ENCODE data around the gene ARHGEF10L.

Gene ARHGEF10L

DNA sequence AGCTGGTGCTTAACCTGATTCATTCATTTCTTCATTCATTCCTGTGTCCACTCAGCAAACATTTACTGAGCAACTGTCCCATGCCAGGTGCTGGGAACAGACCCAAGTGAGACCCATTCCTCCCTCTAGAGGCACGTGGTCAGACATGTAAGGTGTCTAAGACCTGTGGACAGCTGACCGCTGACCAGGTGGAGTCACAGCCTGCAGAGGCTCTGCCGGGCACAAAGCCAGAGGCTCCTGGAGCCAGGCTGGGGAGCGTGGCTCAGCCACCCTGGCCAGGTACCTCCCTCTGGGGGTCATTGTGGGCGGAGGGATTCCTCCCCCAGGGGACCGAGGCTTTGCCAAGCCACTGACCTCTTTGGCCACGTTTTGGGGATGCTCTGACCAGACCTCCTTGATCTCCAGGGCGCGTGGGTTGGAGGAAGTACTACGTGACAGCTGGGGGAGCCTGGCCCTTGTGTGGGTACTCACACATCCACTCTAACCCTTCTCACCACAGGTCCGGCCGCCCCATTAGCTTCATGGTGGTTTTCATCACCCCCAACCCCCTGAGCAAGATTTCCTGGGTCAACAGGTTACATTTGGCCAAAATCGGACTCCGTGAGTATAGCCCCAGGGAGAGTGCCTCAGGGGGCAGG, 100.3 kb downstream of the ARHGEF10L start:
- no peak for DNase-seq

DNA sequence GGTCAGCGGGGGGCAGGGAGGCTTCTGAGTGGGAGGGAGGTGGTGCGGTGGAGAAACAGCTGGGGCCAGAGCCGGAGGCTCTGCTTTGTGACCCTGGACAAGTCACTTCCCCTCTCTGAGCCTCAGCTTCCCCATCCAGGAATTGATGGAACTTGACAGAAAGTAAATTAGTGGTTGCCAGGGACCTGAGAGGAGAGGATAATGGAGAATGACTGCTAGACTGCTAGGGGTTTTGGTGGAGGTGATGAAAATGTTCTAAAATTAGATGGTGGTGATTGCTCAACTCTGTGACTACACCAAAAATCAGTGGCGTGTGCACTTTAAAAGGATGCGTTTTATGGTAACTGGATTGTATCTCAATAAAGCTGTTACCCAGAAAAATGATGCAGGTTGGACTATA, 100.9 kb downstream of the ARHGEF10L start:
- no peak for DNase-seq

DNA sequence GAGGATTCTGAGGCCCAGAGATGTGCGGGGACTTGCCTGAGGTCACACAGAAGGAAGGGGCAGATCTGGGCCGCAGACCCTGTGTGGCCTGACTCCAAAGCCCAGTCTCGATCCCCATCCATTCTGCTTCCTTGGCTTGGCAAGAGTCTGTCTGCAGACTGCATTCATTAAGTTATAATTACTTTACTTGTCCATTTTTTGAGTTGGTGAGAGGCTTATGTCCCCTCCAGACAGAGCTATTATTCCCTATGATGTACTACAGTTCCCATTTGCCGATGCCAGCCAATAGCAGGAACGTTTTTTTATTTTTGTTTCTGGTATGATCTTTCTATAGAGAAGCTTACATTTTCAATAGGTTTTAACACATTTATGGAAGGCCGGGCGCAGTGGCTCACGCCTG, 101.5 kb downstream of the ARHGEF10L start:
- DNase-seq, result no peak

DNA sequence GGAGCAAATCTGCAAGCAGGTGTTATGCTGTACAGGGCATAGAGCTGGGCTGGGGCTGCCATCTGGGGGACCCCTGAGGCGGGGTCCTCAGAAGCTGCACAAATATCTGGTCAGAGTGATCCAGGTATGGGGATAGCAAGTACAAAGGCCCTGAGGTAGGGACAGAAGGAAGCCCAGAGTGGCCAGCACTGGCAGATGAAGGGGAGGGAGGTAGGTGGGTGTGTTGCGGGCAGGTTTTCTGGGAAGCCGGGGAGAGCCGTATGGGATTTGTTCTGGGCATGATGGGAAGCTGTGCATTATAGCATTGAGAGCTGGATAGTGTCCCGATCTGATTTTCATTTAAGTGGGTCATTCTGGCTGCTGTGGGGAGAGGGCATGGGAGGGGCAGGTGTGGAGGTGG, 102.7 kb downstream of the ARHGEF10L start:
- no peak for DNase-seq

DNA sequence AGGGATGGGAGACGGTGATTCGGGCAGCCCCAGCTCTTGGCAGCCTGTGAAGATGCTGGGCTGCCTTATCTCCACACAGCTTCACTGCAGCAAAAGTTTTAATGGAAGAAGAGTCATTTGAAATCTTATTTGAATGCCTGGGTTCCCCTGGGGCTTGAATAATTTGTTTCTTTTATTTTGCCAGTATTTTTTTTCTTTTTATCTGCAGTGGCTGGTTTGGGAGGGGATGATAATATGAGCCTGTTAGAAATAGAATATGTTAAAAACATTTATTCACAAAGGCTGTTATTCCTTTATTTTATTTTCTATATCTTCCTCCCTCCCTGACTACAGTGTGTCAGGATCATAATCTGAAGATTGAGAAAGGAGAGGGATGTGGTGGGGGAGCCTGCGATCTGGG, 103.4 kb downstream of the ARHGEF10L start:
- DNase-seq, result no peak

DNA sequence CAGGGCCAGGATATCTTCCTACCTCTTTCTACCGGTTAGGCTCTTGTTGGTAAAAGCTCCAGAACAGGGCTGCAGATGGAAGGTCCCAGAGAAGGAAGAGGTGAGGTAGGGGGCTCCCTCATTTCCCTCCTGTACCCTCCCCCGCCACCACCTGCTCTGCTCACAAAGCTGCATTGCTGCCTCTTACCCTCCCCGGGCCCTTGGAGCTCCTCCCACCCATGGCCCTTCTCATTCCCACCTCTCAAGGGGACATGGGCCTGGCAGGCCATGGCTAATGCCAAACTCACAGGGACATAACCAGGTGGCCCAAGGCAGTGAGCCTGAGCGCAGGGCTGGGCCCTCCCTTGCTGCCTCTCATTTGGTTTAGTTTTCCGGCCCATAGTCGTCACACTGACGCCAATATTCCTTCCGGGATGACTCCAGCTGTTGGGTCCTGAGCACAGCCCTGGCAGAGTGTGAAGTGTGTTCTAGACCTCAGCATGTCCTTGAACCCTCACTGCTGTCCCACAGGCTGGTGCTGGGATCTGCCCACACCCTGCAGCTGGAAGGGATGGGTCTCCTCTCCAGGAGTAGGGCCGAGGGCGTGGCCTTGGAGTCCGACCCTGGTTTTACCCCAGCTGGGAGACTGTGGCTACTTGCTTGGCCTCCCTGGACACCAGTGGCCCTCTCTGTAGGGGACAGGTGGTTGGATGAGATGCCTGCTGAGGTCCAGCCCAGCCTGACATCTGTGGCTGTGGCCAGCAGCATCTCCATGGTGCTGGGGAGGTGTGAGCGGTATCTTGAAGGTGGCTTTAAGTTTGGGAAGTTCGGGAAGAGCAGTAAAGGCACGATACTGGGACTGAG, 104.6 kb downstream of the ARHGEF10L start:
- no peak for DNase-seq

DNA sequence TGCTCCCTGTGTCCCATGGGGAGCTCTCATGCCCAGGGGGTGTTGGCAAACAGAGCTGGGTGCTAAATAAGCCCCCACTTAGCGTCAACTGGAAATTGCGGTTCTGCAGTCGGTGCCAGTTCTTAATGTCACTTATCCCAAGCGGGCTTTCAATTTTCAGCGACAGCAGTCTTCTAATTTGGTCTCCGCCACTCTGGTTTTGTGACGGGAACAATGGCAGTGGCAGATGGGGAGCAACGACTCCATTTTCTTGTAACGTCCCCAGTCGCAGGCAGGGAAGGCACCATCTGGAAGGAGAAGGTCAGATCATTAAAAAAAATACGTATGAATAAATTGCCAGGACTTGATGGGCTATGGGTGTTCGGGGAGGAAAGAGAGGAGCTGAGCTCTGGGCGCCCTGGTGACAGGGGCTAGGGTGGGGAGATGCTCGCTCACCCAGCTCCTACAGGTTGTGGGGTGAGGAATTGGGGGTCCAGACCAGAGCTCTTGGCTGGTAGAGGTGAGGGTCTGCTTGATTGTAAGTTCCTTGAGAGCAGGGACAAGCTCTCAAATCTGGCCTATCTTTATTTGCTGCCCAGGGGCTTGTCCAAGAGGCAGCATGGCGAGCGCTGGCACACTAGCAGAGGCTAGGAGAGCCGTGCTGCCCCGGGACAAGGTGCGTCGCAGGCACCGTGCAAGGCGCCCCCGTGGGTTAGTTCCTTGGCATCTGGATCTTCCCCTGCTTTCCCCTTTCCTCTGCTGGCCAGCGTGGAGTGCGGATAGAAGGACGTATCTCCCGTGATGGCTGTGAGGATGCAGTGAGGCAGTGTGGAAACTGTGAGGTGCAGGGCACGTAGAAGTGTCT, 105.8 kb downstream of the ARHGEF10L start:
- DNase-seq, result no peak

DNA sequence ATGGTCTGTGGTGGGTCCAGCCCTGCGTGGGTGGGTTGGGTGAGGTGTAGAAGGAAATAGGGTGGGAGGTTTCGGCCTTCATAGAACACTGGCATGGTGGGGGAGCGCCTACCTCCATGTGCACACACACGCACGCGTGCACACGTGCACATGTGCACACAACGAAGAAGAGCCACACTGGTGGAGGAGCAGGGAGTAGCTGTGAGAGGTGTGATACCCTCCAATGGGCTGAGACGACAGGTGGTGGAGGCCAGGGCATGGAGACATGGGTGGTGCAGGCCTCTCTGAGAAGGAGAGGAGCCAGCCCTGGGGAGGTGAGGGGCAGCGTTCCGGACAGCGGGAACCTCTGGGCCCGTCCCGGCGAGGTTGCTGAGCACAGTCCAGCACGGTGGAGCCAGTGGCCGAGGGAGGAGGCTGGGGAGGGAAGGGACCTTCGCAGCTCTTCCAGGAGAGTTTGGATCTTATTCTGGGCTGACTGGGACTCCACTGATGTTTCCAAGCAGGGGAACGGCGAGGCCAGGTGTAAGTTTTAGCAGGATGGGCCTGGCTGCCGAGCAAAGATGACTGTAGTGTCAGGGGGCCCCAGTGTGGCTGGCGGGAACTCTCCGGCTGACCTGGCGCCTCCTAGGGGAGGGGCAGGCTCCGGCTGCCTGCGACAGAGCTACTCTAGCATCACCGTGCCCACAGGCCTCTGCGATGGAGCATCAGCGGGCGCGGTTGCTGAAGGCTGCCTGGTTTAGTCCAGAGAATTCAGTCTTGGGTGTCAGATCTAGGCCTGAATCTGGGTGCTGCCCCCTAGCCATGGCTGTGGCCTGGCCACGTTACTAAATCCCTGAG, 107.2 kb downstream of the ARHGEF10L start:
- DNase-seq, result no peak

DNA sequence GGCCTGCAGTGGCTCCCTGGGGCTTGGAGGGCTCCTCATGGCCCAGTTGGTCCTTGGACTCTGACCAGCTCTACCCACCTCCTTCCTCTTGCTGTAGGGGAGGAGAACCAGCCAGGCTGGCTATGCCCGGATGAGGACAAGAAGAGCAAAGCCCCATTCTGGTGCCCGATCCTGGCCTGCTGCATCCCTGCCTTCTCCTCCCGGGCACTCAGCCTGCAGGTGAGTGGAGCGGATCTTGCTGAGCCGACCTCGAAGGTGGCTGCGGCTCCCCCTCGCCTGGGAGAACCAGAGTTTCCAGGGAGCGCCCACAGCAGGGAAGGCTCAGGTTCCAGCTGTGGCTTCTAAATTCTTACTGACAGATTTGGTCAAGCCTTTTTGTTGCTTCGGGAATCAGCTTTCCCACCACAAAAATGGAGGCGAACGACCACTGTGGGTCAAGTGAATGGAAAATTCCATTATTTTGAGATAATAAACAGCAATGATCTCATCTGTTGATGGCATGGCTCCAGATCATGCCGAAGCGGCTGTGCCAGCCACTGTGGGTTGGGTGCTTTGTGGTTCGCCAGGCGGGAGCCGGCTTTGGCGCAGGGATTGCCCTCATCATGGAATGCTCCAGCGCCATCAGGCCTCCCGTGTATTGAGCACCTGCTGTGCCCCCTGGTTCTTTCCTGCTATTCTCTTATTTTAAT, 109.1 kb downstream of the ARHGEF10L start:
- DNase-seq, result no peak

DNA sequence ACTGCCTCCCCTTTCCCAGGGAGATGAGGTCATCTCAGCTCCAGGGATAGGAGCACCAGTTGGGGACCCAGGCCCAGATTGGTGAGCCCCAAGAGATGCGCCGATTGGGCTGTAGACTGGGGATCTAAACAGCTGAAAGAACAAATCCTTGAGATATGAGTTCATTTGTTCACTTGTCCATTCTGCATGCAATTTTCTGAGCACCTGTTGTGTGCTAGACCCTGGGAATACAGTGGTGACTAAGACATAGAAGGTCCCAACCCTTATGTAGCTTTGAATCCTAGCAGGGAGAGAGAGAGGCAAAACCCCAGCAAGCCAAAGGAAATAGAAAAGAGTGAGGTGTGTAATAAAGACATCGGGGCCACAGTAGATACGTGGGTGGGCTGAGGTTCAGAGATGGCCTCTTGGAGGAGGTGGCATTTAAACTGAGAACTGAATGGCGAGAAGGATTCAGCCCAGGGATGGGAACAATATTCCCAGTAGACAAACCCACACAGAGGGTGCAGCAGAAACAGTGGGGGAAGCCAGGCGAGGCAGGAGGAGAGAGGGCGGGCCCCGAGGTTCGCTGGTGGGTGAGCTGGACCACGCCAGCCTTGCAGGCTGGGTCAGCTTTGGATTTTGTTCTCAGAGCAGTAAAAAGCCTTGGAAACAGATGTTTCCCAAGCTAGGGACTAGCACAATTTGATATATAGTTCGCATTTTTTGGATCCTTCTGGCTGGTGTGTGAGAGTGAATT, 110.0 kb downstream of the ARHGEF10L start:
- no peak for DNase-seq

DNA sequence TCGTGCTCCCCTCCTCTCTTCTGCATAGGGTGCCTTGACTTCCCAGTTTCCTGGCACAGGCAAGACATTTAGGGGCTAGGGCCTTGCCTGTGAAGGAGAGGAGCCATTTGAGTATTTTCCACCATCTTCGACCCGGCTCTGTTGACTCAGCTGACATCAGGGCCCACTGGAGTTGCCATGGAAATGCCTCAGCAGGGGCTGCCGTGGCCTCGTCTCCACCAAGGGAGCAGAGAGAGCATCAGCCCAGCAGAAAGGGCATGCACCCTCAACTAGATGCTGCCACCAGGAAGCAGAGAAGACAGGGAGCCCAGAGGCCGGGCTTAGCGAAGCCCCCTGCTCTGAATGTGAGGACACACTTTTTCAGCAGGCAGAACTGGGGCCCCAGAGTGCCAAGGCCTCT, 113.8 kb downstream of the ARHGEF10L start:
- no peak for DNase-seq

DNA sequence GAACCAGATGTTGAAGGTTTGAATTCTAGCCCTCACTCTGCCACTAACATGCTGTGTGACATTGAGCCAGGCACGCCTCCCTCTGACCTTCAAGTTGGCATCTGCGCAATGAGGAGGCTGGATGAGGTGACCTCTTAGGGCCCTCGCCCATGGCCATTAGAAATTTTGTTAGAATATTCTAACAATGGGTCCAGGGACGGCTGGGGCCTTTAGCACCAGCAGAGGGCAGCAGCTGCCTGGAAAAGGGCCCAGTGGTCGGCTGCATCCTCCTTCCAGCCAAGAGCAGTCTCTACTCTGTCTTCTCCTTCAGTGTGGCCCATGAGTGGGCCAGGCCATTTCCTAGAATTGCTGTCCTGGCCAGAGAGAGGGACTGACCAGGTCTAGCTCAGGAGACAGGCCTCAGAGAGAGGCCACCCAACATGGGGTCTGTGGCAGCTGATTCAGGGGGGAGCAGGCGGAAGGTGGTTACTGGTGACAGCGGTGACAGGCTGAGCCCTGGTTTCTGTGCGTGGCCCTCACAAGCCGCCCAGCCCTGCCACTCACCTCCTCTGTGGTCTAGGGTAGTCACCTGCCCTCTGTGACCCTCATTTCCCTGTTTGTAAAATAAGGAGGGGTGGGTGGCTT, 114.3 kb downstream of the ARHGEF10L start:
- peak; percentile 65 for DNase-seq

DNA sequence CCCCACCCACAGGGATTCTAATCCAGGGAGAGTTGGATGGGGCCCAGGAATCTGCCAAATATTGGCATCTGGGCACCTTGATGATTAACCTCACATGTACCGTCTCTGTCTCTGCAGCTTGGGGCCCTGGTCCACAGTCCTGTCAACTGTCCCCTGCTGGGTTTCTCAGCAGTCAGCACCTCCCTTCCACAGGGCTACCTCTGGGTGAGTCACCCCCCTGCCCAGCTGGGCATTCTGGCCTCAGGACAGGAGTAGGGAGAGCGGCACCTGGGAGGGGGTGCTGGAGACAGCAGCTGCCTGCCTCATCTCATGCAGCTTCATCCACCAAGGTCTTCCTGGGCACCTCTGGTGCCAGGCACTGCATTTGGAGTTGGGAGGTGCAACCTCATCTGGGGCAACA, 115.0 kb downstream of the ARHGEF10L start:
- no peak for DNase-seq

DNA sequence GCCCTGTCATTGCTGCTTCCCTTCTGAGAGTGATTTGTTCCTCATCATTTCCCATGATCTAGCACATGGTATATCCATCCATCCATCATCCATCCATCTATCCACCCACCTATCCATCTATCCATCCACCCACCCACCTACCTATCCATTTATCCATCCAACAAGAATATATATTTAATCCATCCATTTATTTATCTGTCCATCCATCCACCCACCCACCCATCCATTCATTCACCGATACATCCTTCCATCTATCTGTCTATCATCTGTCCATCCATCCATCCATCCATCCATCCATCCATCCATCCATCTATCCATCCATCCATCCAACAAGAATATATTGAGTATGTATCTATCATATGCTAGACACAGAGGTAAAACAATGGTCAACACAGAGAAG, 115.7 kb downstream of the ARHGEF10L start:
- DNase-seq, result no peak

DNA sequence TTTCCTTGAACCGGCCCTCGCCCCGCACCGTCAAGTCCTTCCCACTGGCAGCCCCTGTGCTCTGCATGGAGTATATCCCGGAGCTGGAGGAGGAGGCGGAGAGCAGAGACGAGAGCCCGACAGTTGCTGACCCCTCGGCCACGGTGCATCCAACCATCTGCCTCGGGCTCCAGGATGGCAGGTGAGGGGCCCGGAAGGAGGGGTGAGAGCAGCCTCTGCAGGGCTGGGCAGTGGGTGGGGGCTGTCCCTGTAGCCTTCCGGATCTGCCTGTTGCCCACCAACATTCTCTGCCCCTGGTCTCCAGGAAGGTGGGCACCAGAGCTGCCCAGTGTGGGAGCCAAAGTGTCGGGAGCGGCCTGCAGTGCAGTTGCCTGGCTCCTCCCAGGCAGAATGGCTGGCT, 116.4 kb downstream of the ARHGEF10L start:
- no peak for DNase-seq

DNA sequence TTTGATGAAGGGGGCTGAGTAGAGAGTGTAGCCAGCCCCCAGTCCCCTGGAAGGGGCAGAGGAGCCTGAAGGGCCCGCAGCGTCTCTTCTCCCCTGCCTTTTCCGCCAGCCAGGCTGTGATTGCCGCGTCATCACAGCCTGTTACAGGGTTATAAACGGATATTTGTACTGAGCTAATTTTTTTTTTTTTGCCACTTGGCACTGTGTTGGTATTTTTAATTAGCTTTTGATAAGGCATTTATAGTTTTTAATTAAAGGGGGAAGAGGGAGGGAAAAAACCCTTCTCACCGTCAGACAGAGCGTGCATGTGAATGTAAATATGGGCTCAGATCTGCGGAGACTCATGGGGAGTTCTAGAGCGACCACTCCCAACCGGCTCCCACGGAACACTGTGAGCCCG, 117.9 kb downstream of the ARHGEF10L start:
- no peak for DNase-seq

DNA sequence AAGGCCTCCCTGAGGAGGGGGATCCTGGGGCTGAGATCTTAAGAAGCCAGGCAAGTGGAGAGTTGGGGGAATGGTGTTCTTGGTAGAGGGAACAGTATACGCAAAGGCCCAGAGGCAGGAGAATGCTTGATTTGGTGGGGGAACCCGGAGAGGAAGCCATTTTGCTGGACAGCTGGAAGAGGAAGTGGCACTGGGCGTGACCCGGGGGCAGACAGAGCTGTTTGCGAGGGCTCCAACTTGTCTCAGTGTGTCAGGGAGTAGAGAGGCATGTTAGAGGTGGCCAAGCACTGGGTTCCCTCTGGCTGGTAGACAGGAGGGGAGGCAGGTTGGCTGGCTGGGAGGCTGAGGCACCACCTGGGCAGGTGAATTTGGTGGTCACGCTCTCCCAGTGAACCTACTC, 119.3 kb downstream of the ARHGEF10L start:
- no peak for DNase-seq

DNA sequence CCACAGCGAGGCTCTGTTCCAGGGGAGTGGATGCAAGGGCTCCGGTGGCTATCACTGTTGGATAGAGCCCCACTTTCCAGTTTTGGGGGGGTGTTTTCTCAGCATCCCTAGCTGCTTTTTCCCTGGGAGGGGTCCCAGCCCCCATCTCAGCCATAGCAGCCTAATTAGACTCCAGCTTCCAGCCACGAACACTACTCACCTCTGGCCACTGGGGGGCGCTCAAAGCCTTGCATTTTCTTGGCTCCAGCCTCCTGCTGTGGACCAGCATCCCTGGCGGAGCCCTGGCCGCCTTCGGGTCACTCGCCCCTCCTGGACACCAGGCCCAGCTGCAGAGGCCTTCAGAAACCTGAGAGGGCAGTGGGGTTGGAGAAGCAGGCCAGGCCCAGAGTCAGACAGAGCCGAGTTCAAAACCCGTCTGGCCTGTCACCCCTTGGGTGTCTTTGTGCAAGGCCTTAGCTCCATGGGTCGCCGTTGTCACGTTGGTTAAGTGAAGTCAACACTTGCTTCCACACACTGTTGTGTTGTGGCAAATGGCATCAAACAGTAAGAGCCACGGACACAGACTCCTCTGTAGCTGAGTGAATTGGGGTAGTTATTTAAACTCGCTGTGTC, 122.2 kb downstream of the ARHGEF10L start:
- DNase-seq, result peak; percentile 82

DNA sequence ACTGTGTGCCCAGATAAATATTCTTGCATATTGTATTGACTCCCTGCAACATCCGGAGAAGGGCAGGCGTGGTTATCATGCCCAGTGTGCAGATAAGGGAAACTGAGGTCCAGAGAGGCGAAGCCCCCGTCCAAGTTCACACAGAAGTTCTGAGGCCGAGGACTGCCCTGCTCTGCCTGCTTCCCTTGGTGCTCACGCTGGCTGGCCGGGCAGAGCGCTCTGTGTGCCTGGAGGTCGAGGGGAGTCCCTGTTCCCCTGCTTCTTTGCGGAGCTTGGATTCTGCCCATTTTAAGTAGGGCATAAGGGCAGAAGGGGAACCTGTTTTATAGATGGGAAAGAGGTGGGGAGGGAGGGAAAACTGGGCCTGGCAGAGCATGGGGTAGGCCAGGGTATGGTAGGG, 122.8 kb downstream of the ARHGEF10L start:
- DNase-seq, result no peak

DNA sequence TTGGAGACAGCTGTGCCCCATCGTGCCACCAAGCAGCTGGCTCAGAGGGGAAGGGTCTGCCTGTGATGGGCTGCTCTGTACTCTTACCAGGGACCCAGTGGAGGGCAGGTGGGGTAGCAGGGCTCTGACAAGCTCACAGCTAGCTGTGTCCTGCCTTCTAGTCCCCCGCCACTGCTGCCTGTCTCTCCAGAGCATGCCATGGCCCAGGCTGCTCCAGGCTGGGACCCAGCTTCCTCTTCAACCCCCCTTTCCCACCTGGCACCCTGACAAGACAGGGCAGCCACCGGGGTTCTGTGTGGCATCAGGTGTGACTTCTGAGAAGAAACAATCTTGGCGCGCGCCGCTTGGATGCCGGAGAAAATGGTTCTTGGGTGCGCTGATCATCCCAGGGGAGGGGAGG, 123.3 kb downstream of the ARHGEF10L start:
- DNase-seq, result no peak

DNA sequence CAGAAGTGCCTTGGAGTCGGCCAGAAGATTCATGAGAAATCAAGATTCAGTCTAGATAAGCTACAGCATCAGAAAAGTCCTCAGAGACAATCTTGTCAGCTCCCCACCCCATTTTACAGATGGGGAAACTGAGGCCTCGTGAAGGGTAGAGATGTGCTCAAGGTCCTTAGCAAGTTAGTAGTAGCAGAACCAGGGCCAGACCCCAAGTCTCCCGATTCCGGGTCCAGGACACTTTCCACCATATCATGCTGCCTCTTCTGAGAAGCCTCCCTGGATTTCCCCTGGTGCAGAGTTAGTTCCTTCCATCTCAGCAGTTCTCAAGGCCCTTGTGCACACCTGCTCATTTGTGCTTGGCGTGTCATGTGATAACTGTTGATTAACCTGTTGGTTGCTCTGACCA, 124.1 kb downstream of the ARHGEF10L start:
- no peak for DNase-seq

Data from activated effector memory CD4-positive, alpha-beta T cell treated with anti-CD3 and anti-CD28 coated beads, Interleukin-2, amount 50 U/mL, for 16 hours (primary cell).